ENCODE data around the gene ARRDC5.

- TF ChIP-seq CTCF (IDR thresholded peaks at IDR 0.05; ENCODE audit: low read depth, low read length) (no peak), EZH2phosphoT487 (IDR thresholded peaks at IDR 0.05; ENCODE audit: low read depth) (no peak)
Measured at GRCh38 chr19:4904481-4904880, 1.8 kb upstream of the ARRDC5 start.

Measured in OCI-LY3 (cell line).